Left lobe of liver (tissue), 2 donors: Measurements from ENCODE around the gene PDZD4. TPM values are rescaled to one million over a fixed set of nuclear protein-coding genes. Genes with fewer than 3 reads are reported as not detected.

Source experiments
- ATAC-seq: fragments of 200-7000 bp; cut with Tn5 transposase; one replicate; pipeline ENCODE4 v1.9.1; 2020; ENCODE audit warnings: mild to moderate bottlenecking, moderate library complexity
- DNase-seq: peaks from one replicate; pipeline ENCODE4 v3.0.0-alpha.2; 2020; ENCODE audit warnings: low spot score
- total RNA-seq: library from RNA; stranded (reverse); gene quantifications from one replicate; pipeline ENCODE4 v1.2.1, GENCODE V29; 2021
- donor health status: DM: no; HTN: no; CAD: no; lungs with moderate emphysema.
- donor health status: DM: no; HTN: yes; CAD: no.

Gene PDZD4
- total RNA-seq, 1 donor from 2014 or later, result 0.91 TPM

DNA sequence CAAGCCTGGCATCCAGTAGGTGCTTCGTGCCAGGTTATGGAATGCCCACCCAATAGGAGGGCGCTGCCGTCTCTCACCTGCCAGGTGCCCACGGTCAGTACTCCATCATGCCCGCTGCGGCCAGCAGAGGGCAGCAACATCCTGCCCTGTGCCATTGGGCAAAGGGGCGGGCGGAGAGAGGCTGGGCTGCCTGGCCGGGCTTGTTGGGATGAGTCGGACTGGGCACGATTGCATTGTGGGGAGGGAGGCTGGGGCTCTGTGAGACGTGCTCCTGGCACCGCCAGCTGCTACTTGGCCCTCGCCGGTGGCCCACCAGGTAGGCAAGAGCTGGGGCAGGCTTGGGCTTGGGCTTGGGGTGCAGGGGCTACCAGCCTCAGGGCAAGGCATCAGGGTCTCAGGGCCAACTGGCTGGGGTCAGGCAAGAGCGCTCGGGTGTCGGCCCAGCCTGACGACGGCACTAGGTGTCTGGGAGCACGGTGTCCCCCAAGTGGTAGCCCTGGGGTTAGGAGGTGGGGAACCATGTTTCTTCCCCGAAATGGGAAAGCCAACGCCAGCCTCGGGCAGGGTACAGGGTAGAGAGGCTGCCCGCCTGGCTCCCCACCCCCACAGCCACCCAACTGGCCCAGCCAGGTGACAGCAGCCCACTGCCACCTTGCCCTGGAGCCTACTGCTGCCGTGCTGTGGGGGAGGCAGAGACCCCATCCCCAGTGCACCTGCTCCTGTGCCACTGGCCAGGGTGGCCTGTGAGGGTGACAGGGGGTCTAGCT, 66.2 kb downstream of the PDZD4 start, which contains the start of gene PLXNB3:
PLXNB3 (plus strand) TSS at position 261 of the 767 bp plus-strand sequence. CDS start 1,287 bp downstream, outside the sequence.
- peak; percentile 72 for DNase-seq
- ATAC-seq, result peak; percentile 96

DNA sequence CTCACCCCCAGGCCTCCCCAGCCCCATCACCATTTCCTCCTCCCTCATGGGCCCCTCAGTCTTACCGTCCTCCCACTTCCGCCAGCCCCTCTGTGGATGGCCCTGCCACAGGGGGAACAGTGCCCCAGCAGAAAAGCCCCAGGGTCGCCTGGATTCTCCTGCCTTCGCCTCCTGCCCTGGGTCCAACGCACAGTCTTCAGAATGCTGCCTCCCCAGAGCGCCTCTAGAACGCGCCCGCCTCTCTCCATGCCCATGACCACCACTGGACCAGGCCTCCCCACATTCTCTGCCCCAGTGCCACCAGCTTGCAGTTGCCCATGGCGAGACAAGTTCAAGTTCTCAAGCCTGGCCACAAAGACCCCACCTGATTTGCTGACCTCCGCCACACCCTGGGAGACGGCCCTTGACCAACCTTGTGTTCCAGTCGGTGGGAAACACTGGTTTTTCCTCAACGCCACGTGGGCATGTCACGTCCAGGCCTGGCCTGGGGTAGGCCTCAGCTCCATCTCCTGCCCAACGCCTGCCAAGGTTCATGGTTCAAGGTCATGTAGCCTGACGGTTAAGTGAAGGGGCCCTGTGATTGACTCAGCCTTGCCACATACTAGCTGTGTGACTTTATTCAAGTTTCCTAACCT, 66.9 kb downstream of the PDZD4 start:
- ATAC-seq, result no peak
- no peak for DNase-seq

DNA sequence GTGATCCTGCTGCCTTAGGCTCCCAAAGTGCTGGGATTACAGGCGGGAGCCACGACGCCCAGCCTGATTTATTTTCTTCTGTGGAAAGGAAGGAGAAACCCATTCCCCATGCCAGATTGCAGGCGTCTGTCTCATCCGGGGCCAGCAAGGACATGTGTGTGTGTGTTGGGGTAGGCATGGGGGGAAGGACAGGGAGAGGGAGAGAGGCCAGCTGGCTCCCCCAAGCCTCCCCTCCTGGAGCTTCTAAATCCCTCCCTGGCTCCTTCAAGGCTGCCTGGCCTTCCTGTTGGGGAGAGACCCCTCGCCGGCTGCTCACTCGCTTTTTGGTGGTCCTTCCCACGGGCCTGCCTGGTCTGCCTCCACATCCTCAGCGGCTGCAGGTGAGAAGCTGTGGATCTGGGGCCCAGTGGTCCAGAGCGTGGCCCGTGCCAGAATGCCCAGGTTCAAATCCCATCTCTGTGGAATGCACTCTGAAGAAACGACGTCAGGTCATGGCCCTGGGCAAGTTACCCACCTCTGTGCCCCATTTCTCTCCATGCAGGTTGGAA, 67.6 kb downstream of the PDZD4 start:
- DNase-seq, result no peak
- ATAC-seq, result no peak

DNA sequence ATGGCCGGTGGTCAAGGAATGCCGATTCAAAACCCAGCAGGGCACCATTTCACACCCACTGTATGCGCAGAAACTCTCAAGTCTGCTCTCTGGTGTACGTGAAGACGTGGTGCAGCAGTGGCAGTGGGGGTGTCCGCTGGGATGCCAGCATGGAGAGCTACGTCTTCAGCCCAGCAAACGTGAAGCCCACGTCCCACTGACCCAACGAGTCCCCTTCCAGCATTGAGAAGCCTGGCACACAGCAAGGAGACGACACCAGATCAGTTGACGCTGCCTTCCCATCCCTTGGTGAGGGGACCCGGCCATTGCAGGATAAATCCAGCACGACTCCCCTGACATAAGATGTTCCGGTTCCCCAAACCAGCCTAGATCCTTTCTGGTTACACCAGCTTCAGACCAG, 68.5 kb downstream of the PDZD4 start:
- ATAC-seq, result no peak
- DNase-seq, result no peak

DNA sequence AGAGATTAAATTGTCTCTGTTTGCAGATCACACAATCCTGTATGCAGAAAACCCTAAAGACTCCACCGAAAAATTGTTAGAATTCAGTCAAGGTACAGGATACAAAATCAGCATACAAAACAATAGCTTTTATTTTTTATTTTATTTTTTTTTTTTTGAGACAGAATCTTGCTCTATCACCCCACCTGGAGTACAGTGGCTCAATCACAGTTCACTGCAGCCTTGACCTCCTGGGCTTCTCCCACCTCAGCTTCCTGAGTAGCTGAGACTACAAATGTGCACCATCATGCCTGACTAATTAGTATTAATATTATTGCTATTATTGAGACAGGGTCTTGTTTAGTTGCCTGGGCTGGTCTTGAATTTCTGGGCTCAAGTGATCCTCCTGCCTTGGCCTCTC, 75.2 kb downstream of the PDZD4 start:
- DNase-seq (no peak), ATAC-seq (no peak)

Other genes with a start within 250 kb of the PDZD4 start
- gene CCNQ, start 231.4 kb downstream of the PDZD4 start, total RNA-seq, result 8.7 TPM
- 0.60 TPM for gene DUSP9, start 183.3 kb downstream of the PDZD4 start, total RNA-seq
- not detected for gene PNCK, start 156.7 kb downstream of the PDZD4 start, total RNA-seq
- 3.2 TPM for gene SLC6A8, start 142.6 kb downstream of the PDZD4 start, total RNA-seq
- 108 TPM for gene BCAP31, start 106.2 kb downstream of the PDZD4 start, total RNA-seq
- gene ABCD1, start 105.7 kb downstream of the PDZD4 start, total RNA-seq, result 13.4 TPM
- gene PLXNB3, start 66.3 kb downstream of the PDZD4 start, total RNA-seq, result 1.4 TPM
- not detected for gene SRPK3, start 49.5 kb downstream of the PDZD4 start, total RNA-seq
- gene IDH3G, start 36.2 kb downstream of the PDZD4 start, total RNA-seq, result 25.4 TPM
- gene SSR4, start 35.9 kb downstream of the PDZD4 start, total RNA-seq, result 211 TPM
- gene L1CAM, start 55.6 kb upstream of the PDZD4 start, total RNA-seq, result 0.88 TPM
- gene AVPR2, start 74.1 kb upstream of the PDZD4 start, total RNA-seq, result not detected
- 8.1 TPM for gene ARHGAP4, start 95.7 kb upstream of the PDZD4 start, total RNA-seq
- gene NAA10, start 104.5 kb upstream of the PDZD4 start, total RNA-seq, result 38.0 TPM
- gene RENBP, start 114.1 kb upstream of the PDZD4 start, total RNA-seq, result 5.5 TPM
- gene HCFC1, start 141.3 kb upstream of the PDZD4 start, total RNA-seq, result 17.2 TPM
- gene TMEM187, start 142.2 kb upstream of the PDZD4 start, total RNA-seq, result 11.6 TPM
- 58.4 TPM for gene IRAK1, start 189.4 kb upstream of the PDZD4 start, total RNA-seq